WTC11 (cell line): Measurements from ENCODE around the gene SEC22C.

Source experiments
- CBFB ChIP-seq: sonication (generic); formaldehyde crosslinking; IDR thresholded peaks from 2 replicates; pipeline ENCODE4 v1.8.1; 2022; ENCODE audit warnings: mild to moderate bottlenecking, low read depth, missing genetic modification reagents
- GTF2I ChIP-seq: fragments of 250-450 bp; sonication (Bioruptor Pico); conservative IDR thresholded peaks from 2 replicates; pipeline ENCODE4 v1.4.0; 2021; ENCODE audit warnings: mild to moderate bottlenecking
- NFE2L1 ChIP-seq: sonication (generic); formaldehyde crosslinking; IDR thresholded peaks from 2 replicates; pipeline ENCODE4 v1.8.1; 2023; ENCODE audit warnings: missing genetic modification reagents
- NFYB ChIP-seq: sonication (generic); formaldehyde crosslinking; conservative IDR thresholded peaks from 2 replicates; pipeline ENCODE4 v1.8.0; 2022; ENCODE audit warnings: low read depth, missing genetic modification reagents
- ZBTB21 ChIP-seq: sonication (generic); formaldehyde crosslinking; IDR thresholded peaks from 2 replicates; pipeline ENCODE4 v1.8.1; 2023; ENCODE audit warnings: mild to moderate bottlenecking, missing genetic modification reagents, borderline replicate concordance
- ZNF138 ChIP-seq: sonication (generic); formaldehyde crosslinking; conservative IDR thresholded peaks from 2 replicates; pipeline ENCODE4 v1.8.1; 2022; ENCODE audit warnings: mild to moderate bottlenecking, moderate library complexity, missing genetic modification reagents
- TF ChIP-seq, protein P1 (sequence below): fragments of 200-600 bp; IDR thresholded peaks from 2 replicates; pipeline ENCODE4 v1.8.0; 2022; ENCODE audit warnings: antibody characterized with exemption
- TF ChIP-seq, protein P2 (sequence below): sonication (generic); formaldehyde crosslinking; IDR thresholded peaks from 2 replicates; pipeline ENCODE4 v1.8.1; 2022; ENCODE audit warnings: low read depth, mild to moderate bottlenecking, moderate library complexity, missing genetic modification reagents, borderline replicate concordance
- TF ChIP-seq, protein P3 (sequence below): sonication (generic); formaldehyde crosslinking; IDR thresholded peaks from 2 replicates; pipeline ENCODE4 v1.8.0; 2023; ENCODE audit warnings: missing genetic modification reagents
- TF ChIP-seq, protein P4 (sequence below): sonication (generic); formaldehyde crosslinking; IDR thresholded peaks from 2 replicates; pipeline ENCODE4 v1.8.1; 2023; ENCODE audit warnings: mild to moderate bottlenecking, missing genetic modification reagents, borderline replicate concordance
- TF ChIP-seq, protein P5 (sequence below): fragments of 250-450 bp; sonication (Bioruptor Pico); IDR thresholded peaks from 2 replicates; pipeline ENCODE4 v2.1.2; 2022; ENCODE audit warnings: mild to moderate bottlenecking, moderate library complexity
- TF ChIP-seq, protein P6 (sequence below): sonication (generic); formaldehyde crosslinking; IDR thresholded peaks from 2 replicates; pipeline ENCODE4 v1.8.1; 2023; ENCODE audit warnings: mild to moderate bottlenecking, missing genetic modification reagents, moderate library complexity

DNA sequence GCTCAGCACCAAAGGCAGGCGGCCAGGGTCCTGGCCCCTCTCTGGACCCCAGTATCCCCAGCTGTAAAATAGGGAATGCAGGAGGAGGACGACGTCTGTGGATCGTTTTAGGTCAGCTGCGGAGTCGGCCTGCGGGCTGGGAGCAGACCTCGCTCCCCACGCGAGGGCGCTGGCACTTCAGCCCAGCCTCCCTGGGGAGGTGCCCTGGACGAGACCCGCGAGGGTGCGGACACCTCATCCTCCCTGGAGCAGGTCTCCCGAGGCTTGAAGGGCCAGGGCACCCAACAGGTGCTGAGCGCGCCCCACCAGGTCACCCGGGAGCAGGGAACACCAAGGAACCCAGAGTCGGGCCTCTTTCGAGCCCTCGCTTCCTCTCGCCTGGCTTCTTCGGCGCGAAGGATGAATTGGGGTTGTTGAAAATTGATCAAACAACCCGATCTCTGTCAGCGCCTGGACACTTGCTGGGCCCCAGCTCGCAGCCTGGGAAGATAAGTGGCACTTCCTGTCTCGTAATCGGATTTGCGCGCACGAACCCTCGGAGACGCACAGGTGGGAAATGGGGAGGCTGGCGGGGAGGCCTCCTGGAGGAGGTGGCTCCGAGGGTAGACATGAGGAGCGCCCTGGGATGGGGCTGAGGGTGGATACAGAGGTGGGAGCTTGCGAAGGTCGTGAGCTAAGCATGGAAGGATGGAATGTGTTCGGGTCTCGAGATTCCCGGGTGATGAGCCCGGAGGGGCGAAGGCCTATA is 79.9 kb downstream of the SEC22C start:
- TF ChIP-seq, protein P1, sequence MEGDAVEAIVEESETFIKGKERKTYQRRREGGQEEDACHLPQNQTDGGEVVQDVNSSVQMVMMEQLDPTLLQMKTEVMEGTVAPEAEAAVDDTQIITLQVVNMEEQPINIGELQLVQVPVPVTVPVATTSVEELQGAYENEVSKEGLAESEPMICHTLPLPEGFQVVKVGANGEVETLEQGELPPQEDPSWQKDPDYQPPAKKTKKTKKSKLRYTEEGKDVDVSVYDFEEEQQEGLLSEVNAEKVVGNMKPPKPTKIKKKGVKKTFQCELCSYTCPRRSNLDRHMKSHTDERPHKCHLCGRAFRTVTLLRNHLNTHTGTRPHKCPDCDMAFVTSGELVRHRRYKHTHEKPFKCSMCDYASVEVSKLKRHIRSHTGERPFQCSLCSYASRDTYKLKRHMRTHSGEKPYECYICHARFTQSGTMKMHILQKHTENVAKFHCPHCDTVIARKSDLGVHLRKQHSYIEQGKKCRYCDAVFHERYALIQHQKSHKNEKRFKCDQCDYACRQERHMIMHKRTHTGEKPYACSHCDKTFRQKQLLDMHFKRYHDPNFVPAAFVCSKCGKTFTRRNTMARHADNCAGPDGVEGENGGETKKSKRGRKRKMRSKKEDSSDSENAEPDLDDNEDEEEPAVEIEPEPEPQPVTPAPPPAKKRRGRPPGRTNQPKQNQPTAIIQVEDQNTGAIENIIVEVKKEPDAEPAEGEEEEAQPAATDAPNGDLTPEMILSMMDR: no peak
- TF ChIP-seq CBFB (CRISPR knock-in tag) (no peak), ZNF138 (CRISPR knock-in tag) (no peak), NFYB (CRISPR knock-in tag) (no peak), ZBTB21 (no peak; the same call in 1 of the 2 replicates), GTF2I (CRISPR knock-in tag) (no peak), NFE2L1 (CRISPR knock-in tag) (peak; percentile 29; the same call in 1 of the 2 replicates)
- TF ChIP-seq, protein P2, sequence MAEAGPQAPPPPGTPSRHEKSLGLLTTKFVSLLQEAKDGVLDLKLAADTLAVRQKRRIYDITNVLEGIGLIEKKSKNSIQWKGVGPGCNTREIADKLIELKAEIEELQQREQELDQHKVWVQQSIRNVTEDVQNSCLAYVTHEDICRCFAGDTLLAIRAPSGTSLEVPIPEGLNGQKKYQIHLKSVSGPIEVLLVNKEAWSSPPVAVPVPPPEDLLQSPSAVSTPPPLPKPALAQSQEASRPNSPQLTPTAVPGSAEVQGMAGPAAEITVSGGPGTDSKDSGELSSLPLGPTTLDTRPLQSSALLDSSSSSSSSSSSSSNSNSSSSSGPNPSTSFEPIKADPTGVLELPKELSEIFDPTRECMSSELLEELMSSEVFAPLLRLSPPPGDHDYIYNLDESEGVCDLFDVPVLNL (CRISPR knock-in tag): no peak
- TF ChIP-seq, protein P3, sequence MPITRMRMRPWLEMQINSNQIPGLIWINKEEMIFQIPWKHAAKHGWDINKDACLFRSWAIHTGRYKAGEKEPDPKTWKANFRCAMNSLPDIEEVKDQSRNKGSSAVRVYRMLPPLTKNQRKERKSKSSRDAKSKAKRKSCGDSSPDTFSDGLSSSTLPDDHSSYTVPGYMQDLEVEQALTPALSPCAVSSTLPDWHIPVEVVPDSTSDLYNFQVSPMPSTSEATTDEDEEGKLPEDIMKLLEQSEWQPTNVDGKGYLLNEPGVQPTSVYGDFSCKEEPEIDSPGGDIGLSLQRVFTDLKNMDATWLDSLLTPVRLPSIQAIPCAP (CRISPR knock-in tag): 0 out of 2 replicates have a peak, but pooled peaks have one; percentile 64
- TF ChIP-seq, protein P4, sequence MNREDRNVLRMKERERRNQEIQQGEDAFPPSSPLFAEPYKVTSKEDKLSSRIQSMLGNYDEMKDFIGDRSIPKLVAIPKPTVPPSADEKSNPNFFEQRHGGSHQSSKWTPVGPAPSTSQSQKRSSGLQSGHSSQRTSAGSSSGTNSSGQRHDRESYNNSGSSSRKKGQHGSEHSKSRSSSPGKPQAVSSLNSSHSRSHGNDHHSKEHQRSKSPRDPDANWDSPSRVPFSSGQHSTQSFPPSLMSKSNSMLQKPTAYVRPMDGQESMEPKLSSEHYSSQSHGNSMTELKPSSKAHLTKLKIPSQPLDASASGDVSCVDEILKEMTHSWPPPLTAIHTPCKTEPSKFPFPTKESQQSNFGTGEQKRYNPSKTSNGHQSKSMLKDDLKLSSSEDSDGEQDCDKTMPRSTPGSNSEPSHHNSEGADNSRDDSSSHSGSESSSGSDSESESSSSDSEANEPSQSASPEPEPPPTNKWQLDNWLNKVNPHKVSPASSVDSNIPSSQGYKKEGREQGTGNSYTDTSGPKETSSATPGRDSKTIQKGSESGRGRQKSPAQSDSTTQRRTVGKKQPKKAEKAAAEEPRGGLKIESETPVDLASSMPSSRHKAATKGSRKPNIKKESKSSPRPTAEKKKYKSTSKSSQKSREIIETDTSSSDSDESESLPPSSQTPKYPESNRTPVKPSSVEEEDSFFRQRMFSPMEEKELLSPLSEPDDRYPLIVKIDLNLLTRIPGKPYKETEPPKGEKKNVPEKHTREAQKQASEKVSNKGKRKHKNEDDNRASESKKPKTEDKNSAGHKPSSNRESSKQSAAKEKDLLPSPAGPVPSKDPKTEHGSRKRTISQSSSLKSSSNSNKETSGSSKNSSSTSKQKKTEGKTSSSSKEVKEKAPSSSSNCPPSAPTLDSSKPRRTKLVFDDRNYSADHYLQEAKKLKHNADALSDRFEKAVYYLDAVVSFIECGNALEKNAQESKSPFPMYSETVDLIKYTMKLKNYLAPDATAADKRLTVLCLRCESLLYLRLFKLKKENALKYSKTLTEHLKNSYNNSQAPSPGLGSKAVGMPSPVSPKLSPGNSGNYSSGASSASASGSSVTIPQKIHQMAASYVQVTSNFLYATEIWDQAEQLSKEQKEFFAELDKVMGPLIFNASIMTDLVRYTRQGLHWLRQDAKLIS (CRISPR knock-in tag): no peak
- TF ChIP-seq, protein P5, sequence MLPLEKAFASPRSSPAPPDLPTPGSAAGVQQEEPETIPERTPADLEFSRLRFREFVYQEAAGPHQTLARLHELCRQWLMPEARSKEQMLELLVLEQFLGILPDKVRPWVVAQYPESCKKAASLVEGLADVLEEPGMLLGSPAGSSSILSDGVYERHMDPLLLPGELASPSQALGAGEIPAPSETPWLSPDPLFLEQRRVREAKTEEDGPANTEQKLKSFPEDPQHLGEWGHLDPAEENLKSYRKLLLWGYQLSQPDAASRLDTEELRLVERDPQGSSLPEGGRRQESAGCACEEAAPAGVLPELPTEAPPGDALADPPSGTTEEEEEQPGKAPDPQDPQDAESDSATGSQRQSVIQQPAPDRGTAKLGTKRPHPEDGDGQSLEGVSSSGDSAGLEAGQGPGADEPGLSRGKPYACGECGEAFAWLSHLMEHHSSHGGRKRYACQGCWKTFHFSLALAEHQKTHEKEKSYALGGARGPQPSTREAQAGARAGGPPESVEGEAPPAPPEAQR (CRISPR knock-in tag): no peak
- TF ChIP-seq, protein P6, sequence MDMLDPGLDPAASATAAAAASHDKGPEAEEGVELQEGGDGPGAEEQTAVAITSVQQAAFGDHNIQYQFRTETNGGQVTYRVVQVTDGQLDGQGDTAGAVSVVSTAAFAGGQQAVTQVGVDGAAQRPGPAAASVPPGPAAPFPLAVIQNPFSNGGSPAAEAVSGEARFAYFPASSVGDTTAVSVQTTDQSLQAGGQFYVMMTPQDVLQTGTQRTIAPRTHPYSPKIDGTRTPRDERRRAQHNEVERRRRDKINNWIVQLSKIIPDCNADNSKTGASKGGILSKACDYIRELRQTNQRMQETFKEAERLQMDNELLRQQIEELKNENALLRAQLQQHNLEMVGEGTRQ (CRISPR knock-in tag): no peak
